ENCODE data around the gene FKBP2.

GRCh38 chr11:64219354-64219684, 21.6 kb upstream of the FKBP2 start:
- TF ChIP-seq CTCF (IDR thresholded peaks at IDR 0.05) (no peak), POLR2A (IDR thresholded peaks at IDR 0.05) (no peak)
